ENCODE data around the gene NPW.

The NPW gene

DNA sequence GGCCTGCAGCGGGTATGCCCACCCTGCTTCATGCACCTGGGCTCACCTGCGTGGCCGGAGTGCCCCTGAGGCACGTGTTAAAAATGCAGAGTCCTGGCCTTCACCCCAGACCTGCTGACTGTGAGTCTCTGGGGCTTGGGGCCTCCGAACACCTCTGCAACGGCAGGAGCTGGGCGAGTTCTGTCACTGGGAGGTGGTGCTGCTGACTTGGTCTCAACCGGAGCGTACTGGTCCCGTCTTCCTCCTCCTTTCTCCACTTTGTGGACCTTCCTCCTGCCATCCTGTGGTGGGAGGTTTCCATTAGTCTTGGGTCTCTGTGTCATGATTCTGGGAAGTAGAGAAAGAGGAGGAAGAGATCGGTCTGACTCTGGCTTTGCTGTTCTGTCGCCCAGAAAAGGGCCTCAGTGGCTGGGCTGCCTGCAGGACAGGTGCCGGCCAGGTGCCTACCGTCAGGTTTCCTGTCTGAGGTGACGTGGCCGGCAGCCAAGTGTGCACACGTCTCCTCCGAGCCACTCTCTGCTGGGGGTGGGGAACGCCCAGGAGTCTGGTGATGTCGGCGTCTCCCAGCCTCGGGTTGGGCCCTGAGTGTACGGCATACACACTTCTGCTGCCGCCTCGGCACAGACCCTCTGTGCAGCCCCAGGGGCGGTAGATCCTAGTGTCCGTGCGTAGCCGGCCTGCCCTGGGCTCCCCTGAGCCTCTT, 35.1 kb downstream of the NPW start:
- no peaks in the 10 kb centered on the region for H3K4me1 Mint-ChIP-seq (ENCODE audit: low read depth)
- H3K4me3 Mint-ChIP-seq, result no peak overlapping the region
- H3K27ac Mint-ChIP-seq, result no peak overlapping the region
- no peaks in the 10 kb centered on the region for H3K27me3 Mint-ChIP-seq
- peaks cover 15% of the 10 kb centered on the region for H3K36me3 Mint-ChIP-seq (ENCODE audit: low read depth)
- H3K9me3 Mint-ChIP-seq, result no peaks in the 10 kb centered on the region

DNA sequence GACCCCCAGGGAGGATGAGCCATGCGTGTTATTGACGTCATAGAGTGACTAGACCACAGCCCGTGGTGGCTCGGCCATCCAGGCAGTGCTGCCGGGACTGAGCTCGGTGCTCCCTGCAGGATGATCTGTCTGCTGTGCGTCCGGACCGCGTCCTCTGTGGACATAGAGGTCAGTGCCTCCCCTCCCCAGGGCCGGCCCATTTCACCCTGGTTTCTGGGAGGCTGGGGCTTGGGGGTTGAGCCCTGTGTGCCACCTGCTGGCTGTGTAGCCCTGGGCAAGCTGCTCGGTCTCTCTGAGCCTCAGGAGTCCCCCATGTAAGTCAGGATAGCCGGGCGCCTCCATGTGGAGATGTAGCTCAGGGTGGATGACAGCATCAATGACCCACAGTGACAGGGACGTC, 36.5 kb downstream of the NPW start:
- Mint-ChIP-seq H3K36me3 (ENCODE audit: low read depth) (peaks cover 11% of the 10 kb centered on the region), H3K27me3 (no peaks in the 10 kb centered on the region), H3K4me1 (ENCODE audit: low read depth) (no peaks in the 10 kb centered on the region), H3K4me3 (no peak overlapping the region), H3K27ac (no peak overlapping the region), H3K9me3 (no peaks in the 10 kb centered on the region)

DNA sequence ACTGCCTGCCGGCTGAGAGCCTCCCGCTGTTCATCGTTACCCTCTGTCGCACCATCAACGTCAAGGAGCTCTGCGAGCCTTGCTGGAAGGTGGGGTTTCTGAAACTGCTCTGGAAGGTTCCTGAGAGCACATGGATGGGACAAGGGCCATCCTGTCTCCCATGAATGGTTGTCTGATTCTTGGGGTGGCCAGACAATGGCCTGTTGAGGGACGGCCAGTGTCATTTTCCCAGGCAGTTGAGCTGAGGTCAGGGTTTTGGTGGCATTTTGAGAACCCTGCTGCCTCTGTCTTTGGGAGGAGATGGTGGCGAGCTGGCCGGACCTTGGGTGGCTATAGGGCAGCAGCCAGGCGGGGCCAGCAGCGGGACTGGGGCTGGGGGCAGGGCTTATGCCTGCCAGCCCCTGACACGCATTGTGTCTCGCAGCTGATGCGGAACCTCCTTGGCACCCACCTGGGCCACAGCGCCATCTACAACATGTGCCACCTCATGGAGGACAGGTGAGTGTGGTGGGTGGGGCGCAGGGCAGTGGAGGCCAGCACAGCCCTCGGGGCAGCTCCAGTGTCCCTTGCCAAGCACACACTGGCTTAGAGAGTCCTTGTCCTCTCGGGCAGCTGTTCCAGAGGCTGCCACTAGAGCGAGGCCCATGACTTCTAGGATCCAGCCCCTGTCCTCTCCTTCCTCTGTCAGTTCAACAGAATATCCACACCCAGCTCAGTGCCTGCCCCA, 37.3 kb downstream of the NPW start:
- Mint-ChIP-seq H3K36me3 (ENCODE audit: low read depth) (peaks cover 7% of the 10 kb centered on the region), H3K27ac (no peak overlapping the region), H3K9me3 (no peaks in the 10 kb centered on the region), H3K27me3 (no peaks in the 10 kb centered on the region), H3K4me1 (ENCODE audit: low read depth) (no peaks in the 10 kb centered on the region), H3K4me3 (no peak overlapping the region)

DNA sequence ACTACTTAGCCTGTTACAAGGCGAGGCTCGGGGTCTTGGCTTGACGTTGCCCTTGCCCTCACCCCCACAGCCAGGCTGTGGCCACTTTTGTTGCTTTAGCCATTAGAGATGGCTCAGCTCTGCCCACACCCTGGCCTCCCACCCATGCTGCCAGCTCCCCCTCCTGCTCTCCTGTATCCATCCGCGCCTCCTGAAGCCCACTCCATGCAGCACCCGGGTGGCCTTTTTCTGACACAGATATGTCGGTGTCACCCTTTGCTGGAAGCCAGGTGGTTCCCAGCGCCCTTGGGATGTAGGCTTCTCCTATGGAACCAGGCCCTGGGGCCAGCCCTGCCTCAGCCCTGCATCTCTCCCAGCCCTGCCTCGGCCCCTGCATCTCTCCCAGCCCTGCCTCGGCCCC, 37.9 kb downstream of the NPW start:
- Mint-ChIP-seq H3K9me3 (no peaks in the 10 kb centered on the region), H3K4me1 (ENCODE audit: low read depth) (no peaks in the 10 kb centered on the region), H3K27ac (no peak overlapping the region), H3K36me3 (ENCODE audit: low read depth) (peaks cover 7% of the 10 kb centered on the region), H3K27me3 (no peaks in the 10 kb centered on the region), H3K4me3 (no peak overlapping the region)

DNA sequence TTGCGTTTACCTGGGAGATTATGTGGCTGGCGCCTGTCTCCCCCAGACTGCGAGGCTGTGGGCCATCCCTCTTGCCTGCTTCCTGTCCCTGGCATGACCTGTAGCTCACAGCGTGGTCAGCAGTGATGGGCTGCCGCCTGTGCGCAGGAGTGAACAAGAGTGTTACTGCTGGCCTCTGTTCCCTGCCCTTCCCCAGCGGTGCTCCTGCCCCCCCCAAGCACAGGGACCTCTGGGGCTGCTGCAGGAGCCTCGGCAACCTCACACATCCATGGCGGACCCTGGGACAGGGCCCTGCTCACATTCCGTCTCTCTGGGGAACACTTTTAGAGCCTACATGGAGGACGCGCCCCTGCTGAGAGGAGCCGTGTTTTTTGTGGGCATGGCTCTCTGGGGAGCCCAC, 38.8 kb downstream of the NPW start:
- peaks cover 7% of the 10 kb centered on the region for H3K36me3 Mint-ChIP-seq (ENCODE audit: low read depth)
- H3K9me3 Mint-ChIP-seq, result no peaks in the 10 kb centered on the region
- no peak overlapping the region for H3K4me3 Mint-ChIP-seq
- no peaks in the 10 kb centered on the region for H3K27me3 Mint-ChIP-seq
- no peaks in the 10 kb centered on the region for H3K4me1 Mint-ChIP-seq (ENCODE audit: low read depth)
- H3K27ac Mint-ChIP-seq, result no peak overlapping the region

DNA sequence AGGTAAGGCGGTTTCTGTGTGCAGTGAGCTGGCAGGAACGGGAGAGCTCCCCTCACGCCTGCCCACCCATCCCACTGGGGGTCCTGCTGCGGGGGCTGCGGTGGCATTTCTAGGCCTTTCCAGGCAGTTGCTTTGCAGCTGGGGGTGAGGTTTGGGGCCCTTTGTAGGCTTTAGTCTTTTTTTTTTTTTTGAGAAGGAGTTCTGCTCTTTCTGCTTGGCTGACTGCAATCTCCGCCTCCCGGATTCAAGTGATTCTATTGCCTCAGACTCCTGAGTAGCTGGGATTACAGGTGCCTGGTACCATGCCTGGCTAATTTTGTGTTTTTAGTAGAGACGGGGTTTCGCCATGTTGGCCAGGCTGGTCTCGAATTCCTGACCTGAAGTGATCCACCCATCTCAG, 39.3 kb downstream of the NPW start:
- Mint-ChIP-seq H3K4me1 (ENCODE audit: low read depth) (no peaks in the 10 kb centered on the region), H3K27me3 (no peaks in the 10 kb centered on the region), H3K27ac (no peak overlapping the region), H3K4me3 (no peak overlapping the region), H3K36me3 (ENCODE audit: low read depth) (peaks cover 7% of the 10 kb centered on the region), H3K9me3 (no peaks in the 10 kb centered on the region)

DNA sequence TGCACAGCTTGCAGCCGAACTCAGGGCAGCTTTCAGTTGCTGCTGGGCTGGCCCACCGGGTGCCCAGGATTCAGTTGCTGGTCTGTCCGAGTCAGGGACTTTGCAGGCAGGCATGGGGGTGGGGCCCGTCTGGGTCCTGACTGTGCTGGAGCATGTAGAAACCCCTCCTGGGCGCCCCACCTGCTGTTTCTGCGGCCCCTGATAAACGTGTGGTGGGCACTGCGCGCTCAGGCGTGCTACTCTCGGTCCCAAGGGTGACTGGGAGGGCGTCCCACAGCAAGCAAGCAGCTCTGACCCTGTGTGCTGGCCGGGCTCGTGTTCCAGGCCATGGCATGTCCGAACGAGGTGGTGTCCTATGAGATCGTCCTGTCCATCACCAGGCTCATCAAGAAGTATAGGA, 40.8 kb downstream of the NPW start:
- Mint-ChIP-seq H3K9me3 (no peaks in the 10 kb centered on the region), H3K4me3 (no peak overlapping the region), H3K27me3 (no peaks in the 10 kb centered on the region), H3K27ac (no peak overlapping the region), H3K4me1 (ENCODE audit: low read depth) (no peaks in the 10 kb centered on the region), H3K36me3 (ENCODE audit: low read depth) (peaks cover 4% of the 10 kb centered on the region)

DNA sequence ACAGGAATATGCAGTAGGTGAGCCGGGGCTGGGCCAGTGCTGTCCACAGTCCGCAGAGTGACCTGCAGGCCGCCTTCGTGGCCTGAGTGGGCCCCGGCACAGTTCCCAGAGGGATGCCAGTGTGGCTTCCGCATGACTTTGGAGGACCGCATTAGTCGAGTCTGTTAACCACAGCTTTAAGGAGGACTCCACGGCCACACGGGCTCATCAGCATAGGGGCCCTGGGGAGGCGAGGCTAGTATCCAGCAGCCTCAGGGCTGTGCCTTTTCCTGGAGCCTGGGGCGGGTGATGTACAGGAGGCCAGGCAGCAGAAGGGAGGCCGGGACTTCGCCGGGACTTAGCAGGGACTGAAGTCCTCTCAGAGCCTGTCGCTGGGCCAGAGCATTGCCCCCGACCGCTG, 41.4 kb downstream of the NPW start:
- Mint-ChIP-seq H3K4me1 (ENCODE audit: low read depth) (no peaks in the 10 kb centered on the region), H3K36me3 (ENCODE audit: low read depth) (peaks cover 4% of the 10 kb centered on the region), H3K4me3 (no peak overlapping the region), H3K27ac (no peak overlapping the region), H3K9me3 (no peaks in the 10 kb centered on the region), H3K27me3 (no peaks in the 10 kb centered on the region)

DNA sequence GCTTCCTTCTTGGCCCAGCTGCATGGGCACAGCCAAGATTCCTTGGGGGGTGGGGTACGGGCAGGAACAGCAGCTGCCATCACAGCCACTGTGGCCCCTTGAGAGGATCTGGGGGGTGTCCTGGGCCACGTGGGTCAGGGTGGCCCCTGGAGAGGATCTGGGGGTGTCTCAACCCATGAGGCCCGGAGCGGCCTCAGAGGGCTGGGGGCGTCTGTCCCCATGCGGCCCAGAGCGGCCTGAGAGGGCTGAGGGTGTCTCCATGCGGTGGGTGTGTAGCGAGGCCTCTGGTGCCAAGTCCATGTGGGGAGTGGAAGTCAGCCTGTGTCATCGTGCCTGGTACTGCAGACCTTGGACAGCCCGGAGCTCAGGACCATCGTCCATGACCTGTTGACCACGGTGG, 41.9 kb downstream of the NPW start:
- Mint-ChIP-seq H3K9me3 (no peaks in the 10 kb centered on the region), H3K4me1 (ENCODE audit: low read depth) (no peaks in the 10 kb centered on the region), H3K27ac (no peak overlapping the region), H3K36me3 (ENCODE audit: low read depth) (peaks cover 7% of the 10 kb centered on the region), H3K4me3 (no peak overlapping the region), H3K27me3 (no peaks in the 10 kb centered on the region)

DNA sequence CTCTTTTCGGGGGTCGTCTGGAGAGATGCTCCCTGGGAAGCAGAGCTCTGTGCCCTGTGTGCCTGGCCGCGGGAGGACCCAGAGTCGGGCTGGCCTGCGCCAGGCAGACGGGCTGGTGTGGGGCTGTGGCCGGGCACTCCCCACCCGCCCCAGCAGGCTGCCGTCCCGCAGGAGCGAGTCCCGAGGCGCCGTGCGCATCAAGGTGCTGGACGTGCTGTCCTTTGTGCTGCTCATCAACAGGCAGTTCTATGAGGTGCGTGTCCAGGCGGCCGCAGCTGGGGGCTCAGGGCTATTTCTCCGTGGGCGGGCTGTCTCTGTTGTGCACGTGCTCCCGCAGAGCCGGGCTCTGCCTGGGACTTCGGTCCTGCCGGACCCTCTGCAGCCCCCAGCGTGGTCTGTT, 43.2 kb downstream of the NPW start:
- H3K4me3 Mint-ChIP-seq, result no peak overlapping the region
- H3K9me3 Mint-ChIP-seq, result no peaks in the 10 kb centered on the region
- no peak overlapping the region for H3K27ac Mint-ChIP-seq
- no peaks in the 10 kb centered on the region for H3K4me1 Mint-ChIP-seq (ENCODE audit: low read depth)
- H3K27me3 Mint-ChIP-seq, result no peaks in the 10 kb centered on the region
- peaks cover 12% of the 10 kb centered on the region for H3K36me3 Mint-ChIP-seq (ENCODE audit: low read depth)

DNA sequence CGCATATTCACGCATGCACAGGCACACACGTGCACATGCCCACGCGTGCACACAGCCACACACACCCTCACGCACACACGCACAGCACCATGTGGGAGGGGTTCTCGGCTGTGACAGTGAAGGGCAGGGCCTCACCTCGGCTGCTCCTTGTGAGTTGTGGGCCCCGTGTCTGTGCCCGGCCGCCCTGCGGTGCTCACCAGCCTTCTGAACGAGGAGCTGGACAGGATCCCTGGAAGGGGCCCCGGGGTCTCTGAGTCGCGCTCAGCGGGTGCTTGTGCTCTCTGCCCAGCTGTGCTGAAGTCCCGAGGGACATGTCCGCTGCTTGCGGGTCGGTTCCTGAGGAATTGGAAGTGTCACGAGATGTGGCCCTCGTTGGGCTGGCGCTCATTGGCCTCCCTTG, 44.3 kb downstream of the NPW start:
- Mint-ChIP-seq H3K27ac (no peak overlapping the region), H3K4me3 (no peak overlapping the region), H3K36me3 (ENCODE audit: low read depth) (peaks cover 17% of the 10 kb centered on the region), H3K9me3 (no peaks in the 10 kb centered on the region), H3K27me3 (no peaks in the 10 kb centered on the region), H3K4me1 (ENCODE audit: low read depth) (no peaks in the 10 kb centered on the region)

DNA sequence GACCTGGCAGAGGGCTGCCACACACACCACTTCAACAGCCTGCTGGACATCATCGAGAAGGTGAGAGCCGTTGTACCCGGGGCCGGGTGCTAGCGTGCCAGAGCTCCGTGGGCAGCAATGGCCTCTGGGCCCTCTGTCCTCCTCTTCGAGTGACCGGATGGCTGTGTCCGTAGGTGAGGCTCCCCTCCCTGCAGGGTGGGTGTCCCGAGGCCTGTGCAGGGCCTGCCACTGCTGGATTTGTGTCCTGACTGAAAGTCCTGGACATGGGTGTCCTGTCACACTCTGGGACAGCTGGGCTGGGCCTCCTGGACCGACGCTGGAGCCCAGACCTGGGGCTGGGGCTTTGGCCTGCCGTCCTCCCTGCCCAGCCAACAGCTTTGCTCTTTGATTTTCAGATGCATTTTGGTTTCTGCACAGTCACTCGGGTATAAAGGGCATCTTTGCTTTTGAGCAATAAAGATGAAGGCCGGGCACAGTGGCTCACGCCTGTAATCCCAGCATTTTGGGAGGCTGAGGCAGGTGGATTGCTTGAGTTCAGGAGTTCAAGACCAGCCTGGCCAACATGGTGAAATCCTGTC, 44.9 kb downstream of the NPW start:
- Mint-ChIP-seq H3K4me3 (no peak overlapping the region), H3K4me1 (ENCODE audit: low read depth) (no peaks in the 10 kb centered on the region), H3K27ac (no peak overlapping the region), H3K9me3 (no peaks in the 10 kb centered on the region), H3K36me3 (ENCODE audit: low read depth) (peaks cover 20% of the 10 kb centered on the region), H3K27me3 (no peaks in the 10 kb centered on the region)

DNA sequence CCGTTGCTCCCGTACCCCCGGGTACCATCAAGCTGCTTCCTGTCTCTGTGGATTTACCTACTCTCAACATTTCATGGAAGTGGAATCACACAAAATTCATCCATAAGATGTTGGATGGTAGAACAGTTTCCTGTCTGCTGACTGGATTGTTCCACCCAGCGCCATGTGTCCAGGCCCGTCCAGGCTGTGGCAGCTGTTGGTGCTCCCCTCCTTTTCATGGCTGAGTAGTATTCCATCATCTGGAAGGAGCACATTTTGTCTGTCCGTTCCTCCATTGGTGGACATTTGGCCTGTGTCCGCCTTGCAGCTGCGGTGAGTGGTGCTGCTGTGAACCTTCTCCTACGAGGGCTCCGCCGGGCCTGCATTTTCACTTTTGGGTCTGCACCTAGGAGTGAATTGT, 46.6 kb downstream of the NPW start:
- no peaks in the 10 kb centered on the region for H3K9me3 Mint-ChIP-seq
- H3K36me3 Mint-ChIP-seq (ENCODE audit: low read depth), result peaks cover 25% of the 10 kb centered on the region
- H3K4me1 Mint-ChIP-seq (ENCODE audit: low read depth), result no peaks in the 10 kb centered on the region
- H3K4me3 Mint-ChIP-seq, result no peak overlapping the region
- no peak overlapping the region for H3K27ac Mint-ChIP-seq
- H3K27me3 Mint-ChIP-seq, result no peaks in the 10 kb centered on the region

Measured in stimulated activated naive CD8-positive, alpha-beta T cell treated with anti-CD3 and anti-CD28 coated beads, Interleukin-15, Interleukin-2, amounts not matched to agents 100 ng/mL and 50 ng/mL, for 24 hours (primary cell).